ENCODE results near the gene RTL5. TPM values are rescaled to one million over a fixed set of nuclear protein-coding genes. Genes with fewer than 3 reads are reported as not detected.

The RTL5 gene
- total and polyA plus RNA-seq, 2 experiments from 2014 or later: 2.5 to 2.6 TPM

GRCh38 chrX:72114807-72115206, 16.9 kb downstream of the RTL5 start:
- H3K4me1 ChIP-seq (ENCODE audit: insufficient read depth): no peaks in the 10 kb centered on the region
- WGBS (ENCODE audit: low lambda C conversion rate, missing lambda C conversion rate): 77% methylated on average over 4 of the region's 4 CpGs
- H3K9me3 ChIP-seq (ENCODE audit: low read depth): no peaks in the 10 kb centered on the region
- no peak overlapping the region for H3K4me2 ChIP-seq
- H2AFZ ChIP-seq: no peak overlapping the region
- no peaks in the 10 kb centered on the region for H3K79me2 ChIP-seq
- no peak overlapping the region for H3K27ac ChIP-seq
- no peak overlapping the region for H3K4me3 ChIP-seq
- no peaks in the 10 kb centered on the region for H3K27me3 ChIP-seq
- DNase-seq (ENCODE audit: low spot score): no peak
- no peaks in the 10 kb centered on the region for H3K36me3 ChIP-seq (replicated peaks; ENCODE audit: insufficient read depth, low read depth)
- TF ChIP-seq, protein P1, sequence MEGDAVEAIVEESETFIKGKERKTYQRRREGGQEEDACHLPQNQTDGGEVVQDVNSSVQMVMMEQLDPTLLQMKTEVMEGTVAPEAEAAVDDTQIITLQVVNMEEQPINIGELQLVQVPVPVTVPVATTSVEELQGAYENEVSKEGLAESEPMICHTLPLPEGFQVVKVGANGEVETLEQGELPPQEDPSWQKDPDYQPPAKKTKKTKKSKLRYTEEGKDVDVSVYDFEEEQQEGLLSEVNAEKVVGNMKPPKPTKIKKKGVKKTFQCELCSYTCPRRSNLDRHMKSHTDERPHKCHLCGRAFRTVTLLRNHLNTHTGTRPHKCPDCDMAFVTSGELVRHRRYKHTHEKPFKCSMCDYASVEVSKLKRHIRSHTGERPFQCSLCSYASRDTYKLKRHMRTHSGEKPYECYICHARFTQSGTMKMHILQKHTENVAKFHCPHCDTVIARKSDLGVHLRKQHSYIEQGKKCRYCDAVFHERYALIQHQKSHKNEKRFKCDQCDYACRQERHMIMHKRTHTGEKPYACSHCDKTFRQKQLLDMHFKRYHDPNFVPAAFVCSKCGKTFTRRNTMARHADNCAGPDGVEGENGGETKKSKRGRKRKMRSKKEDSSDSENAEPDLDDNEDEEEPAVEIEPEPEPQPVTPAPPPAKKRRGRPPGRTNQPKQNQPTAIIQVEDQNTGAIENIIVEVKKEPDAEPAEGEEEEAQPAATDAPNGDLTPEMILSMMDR (IDR thresholded peaks at IDR 0.05; ENCODE audit: poor library complexity): no peak
- TF ChIP-seq EZH2 (IDR thresholded peaks at IDR 0.05; ENCODE audit: borderline replicate concordance): no peak
- H4K20me1 ChIP-seq (ENCODE audit: insufficient read depth, poor library complexity, severe bottlenecking): no peaks in the 10 kb centered on the region
- no peaks in the 10 kb centered on the region for H3K9me2 ChIP-seq (replicated peaks; ENCODE audit: insufficient read depth)

- 70% methylated on average over 6 of the region's 6 CpGs for WGBS (ENCODE audit: low lambda C conversion rate, missing lambda C conversion rate)
- no peak overlapping the region for H3K27ac ChIP-seq
- no peaks in the 10 kb centered on the region for H3K79me2 ChIP-seq
- H3K27me3 ChIP-seq: no peaks in the 10 kb centered on the region
- TF ChIP-seq EZH2 (IDR thresholded peaks at IDR 0.05; ENCODE audit: borderline replicate concordance): no peak
- no peak for TF ChIP-seq EZH2phosphoT487 (IDR thresholded peaks at IDR 0.05; ENCODE audit: low read depth, severe bottlenecking, unreplicated experiment)
- TF ChIP-seq, protein P1 (IDR thresholded peaks at IDR 0.05; ENCODE audit: poor library complexity): no peak
- no peak for DNase-seq (ENCODE audit: low spot score)
- no peaks in the 10 kb centered on the region for H3K9me2 ChIP-seq (replicated peaks; ENCODE audit: insufficient read depth)
- H3K4me3 ChIP-seq: no peak overlapping the region
- H3K36me3 ChIP-seq (replicated peaks; ENCODE audit: insufficient read depth, low read depth): no peaks in the 10 kb centered on the region
- H3K4me2 ChIP-seq: no peak overlapping the region
- no peaks in the 10 kb centered on the region for H3K9me3 ChIP-seq (ENCODE audit: low read depth)
- no peaks in the 10 kb centered on the region for H4K20me1 ChIP-seq (ENCODE audit: insufficient read depth, poor library complexity, severe bottlenecking)
- no peaks in the 10 kb centered on the region for H3K4me1 ChIP-seq (ENCODE audit: insufficient read depth)
- H2AFZ ChIP-seq: no peak overlapping the region
These were observed 17.4 kb downstream of the RTL5 start for GRCh38 chrX:72114306-72114705.

- H4K20me1 ChIP-seq (ENCODE audit: insufficient read depth, poor library complexity, severe bottlenecking): no peaks in the 10 kb centered on the region
- no peaks in the 10 kb centered on the region for H3K4me1 ChIP-seq (ENCODE audit: insufficient read depth)
- 81% methylated on average over 6 of the region's 6 CpGs for WGBS (ENCODE audit: low lambda C conversion rate, missing lambda C conversion rate)
- no peaks in the 10 kb centered on the region for H3K79me2 ChIP-seq
- H3K4me2 ChIP-seq: no peak overlapping the region
- no peaks in the 10 kb centered on the region for H3K9me2 ChIP-seq (replicated peaks; ENCODE audit: insufficient read depth)
- H3K27me3 ChIP-seq: no peaks in the 10 kb centered on the region
- no peak overlapping the region for H3K4me3 ChIP-seq
- no peak overlapping the region for H2AFZ ChIP-seq
- no peaks in the 10 kb centered on the region for H3K36me3 ChIP-seq (replicated peaks; ENCODE audit: insufficient read depth, low read depth)
- TF ChIP-seq, protein P1 (IDR thresholded peaks at IDR 0.05; ENCODE audit: poor library complexity): no peak
- TF ChIP-seq EZH2 (IDR thresholded peaks at IDR 0.05; ENCODE audit: borderline replicate concordance) (no peak), EZH2phosphoT487 (IDR thresholded peaks at IDR 0.05; ENCODE audit: low read depth, severe bottlenecking, unreplicated experiment) (no peak)
- no peak for DNase-seq (ENCODE audit: low spot score)
- no peak overlapping the region for H3K27ac ChIP-seq
- H3K9me3 ChIP-seq (ENCODE audit: low read depth): no peaks in the 10 kb centered on the region
These were observed 18.3 kb downstream of the RTL5 start for GRCh38 chrX:72113461-72113860.
